Activated CD8-positive, alpha-beta T cell treated with anti-CD3 and anti-CD28 coated beads, Interleukin-2, amount 10 ng/mL, durations not matched to agents 7 days and 5 days (primary cell): ENCODE measurements around the gene GRAP2. TPM values are rescaled to one million over a fixed set of nuclear protein-coding genes. Genes with fewer than 3 reads are reported as not detected.
"Not testable (repeated sequence)": the region's sequence is repeated elsewhere in the genome, so short reads cannot be mapped to it uniquely, and the experiment has no call there.

Experiments
- ATAC-seq: fragments of 150-1000 bp; cut with Tn5 transposase; one replicate; pipeline ENCODE4 v1.10.0; 2021; ENCODE audit warnings: moderate library complexity
- CTCF ChIA-PET: fragments of 350-600 bp; sonication (Branson Sonifier 250); formaldehyde crosslinking; loops from one replicate; lab custom pipeline; 2021; ENCODE audit warnings: antibody characterized with exemption; lab: Charles Lee
- POLR2A ChIA-PET: fragments of 350-600 bp; sonication (Branson Sonifier 250); formaldehyde crosslinking; loops from one replicate; lab custom pipeline; 2021; ENCODE audit warnings: antibody characterized with exemption; lab: Charles Lee
- DNase-seq: peaks from one replicate; pipeline ENCODE4 v3.0.0-alpha.2; 2020
- H3K27ac Mint-ChIP-seq: one replicate; pipeline ENCODE4 v1.8.0; 2021; ENCODE audit warnings: mild to moderate bottlenecking, mixed read lengths
- H3K27me3 Mint-ChIP-seq: one replicate; pipeline ENCODE4 v1.8.0; 2021; ENCODE audit warnings: low read depth, mixed read lengths
- H3K36me3 Mint-ChIP-seq: one replicate; pipeline ENCODE4 v1.8.0; 2021; ENCODE audit warnings: low read depth, mixed read lengths
- H3K4me1 Mint-ChIP-seq: one replicate; pipeline ENCODE4 v1.8.0; 2021; ENCODE audit warnings: low read depth, mixed read lengths
- H3K4me3 Mint-ChIP-seq: one replicate; pipeline ENCODE4 v1.8.0; 2021; ENCODE audit warnings: mild to moderate bottlenecking, mixed read lengths
- H3K9me3 Mint-ChIP-seq: one replicate; pipeline ENCODE4 v1.8.0; 2022; ENCODE audit warnings: mixed read lengths; ENCODE audit not compliant: insufficient read depth
- total RNA-seq, 2 experiments: library from RNA; stranded (reverse); gene quantifications; one replicate each; pipeline ENCODE4 v1.2.3, GENCODE V29; 2021

GRAP2 gene
- total RNA-seq, 2 experiments from 2014 or later: 235 to 239 TPM

GRCh38 chr22:39943953-39944872, 43.3 kb downstream of the GRAP2 start:
- DNase-seq (no peak), ATAC-seq (no peak)
- H3K9me3 Mint-ChIP-seq: no peaks in the 10 kb centered on the region
- H3K4me1 Mint-ChIP-seq: peaks cover 95% of the 10 kb centered on the region
- H3K36me3 Mint-ChIP-seq: peaks cover 78% of the 10 kb centered on the region
- H3K27me3 Mint-ChIP-seq: no peaks in the 10 kb centered on the region
- ChIA-PET POLR2A (interaction anchor here (0.8 to 2.7 kb wide), 4 partner anchors 8 to 33 kb away, joined by 3 to 12 read pairs (median 6); partner anchors contain the start of gene TMA7B), CTCF (interaction anchor here (0.7 to 7.2 kb wide), 15 partner anchors 8 to 410 kb away, joined by 3 to 79 read pairs (median 7); no protein-coding TSS in a partner anchor)
- H3K27ac Mint-ChIP-seq: peak overlapping the region; percentile 88
- peak overlapping the region; percentile 62 for H3K4me3 Mint-ChIP-seq

DNA sequence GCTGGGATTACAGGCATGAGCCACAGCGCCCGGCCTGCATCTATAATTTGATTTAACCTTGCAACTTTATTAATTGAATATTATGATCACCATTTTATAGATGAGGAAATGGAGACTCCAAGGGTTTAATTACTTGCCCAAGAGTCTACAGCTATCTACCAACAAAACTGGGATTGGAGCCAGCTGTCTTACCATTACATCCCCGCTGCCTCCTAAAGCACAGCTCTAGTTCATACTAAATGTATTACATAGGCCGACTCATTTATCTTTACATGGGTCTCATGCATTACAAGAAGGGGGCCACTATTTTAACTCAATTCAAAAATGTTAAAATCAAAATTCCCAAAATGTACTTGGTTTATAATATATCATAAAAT, 45.2 kb downstream of the GRAP2 start:
- Mint-ChIP-seq H3K9me3 (no peaks in the 10 kb centered on the region), H3K27me3 (no peaks in the 10 kb centered on the region), H3K4me3 (no peak overlapping the region), H3K36me3 (peaks cover 82% of the 10 kb centered on the region), H3K4me1 (peaks cover 98% of the 10 kb centered on the region), H3K27ac (no peak overlapping the region)
- DNase-seq (no peak), ATAC-seq (no peak)
- CTCF ChIA-PET: interaction anchor here (0.9 to 7.2 kb wide), 8 partner anchors 11 to 409 kb away, joined by 3 to 79 read pairs (median 4); no protein-coding TSS in a partner anchor
- POLR2A ChIA-PET: interaction anchor here (0.6 to 0.9 kb wide), 2 partner anchors 20 to 261 kb away, joined by 3 read pairs; no protein-coding TSS in a partner anchor

DNA sequence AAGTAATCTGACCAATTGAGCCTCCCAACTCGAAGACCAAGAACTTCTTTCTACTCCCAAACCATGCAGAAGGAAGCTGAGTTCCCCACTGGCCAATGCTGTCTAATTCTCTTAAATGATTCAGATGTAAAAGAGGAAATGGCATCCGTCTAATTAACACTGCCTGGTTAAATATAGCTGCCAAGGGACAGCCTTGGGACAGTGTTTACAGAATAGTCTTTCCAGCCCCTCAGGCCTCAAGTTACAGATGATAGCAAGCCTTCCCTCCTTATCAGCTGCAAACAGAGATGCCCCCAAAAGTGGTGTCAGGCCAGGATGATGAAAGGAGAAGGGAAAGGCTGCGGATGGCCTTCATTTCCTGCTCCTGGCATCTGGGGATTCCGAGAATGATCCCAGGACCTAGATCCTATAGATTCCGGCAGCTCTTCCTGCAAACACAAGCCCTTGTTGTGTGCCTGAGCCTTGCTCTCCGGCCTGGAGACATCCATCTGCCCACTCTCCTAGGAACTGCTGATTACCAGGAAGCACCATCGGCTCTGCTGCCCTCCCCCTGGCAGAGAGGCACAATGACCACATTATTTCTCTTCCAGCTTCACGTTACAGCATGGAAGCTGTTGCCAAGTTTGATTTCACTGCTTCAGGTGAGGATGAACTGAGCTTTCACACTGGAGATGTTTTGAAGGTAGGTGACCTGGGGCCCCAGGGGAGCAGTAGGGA, 45.8 kb downstream of the GRAP2 start:
- H3K36me3 Mint-ChIP-seq: peaks cover 84% of the 10 kb centered on the region
- H3K4me1 Mint-ChIP-seq: peaks cover 98% of the 10 kb centered on the region
- H3K9me3 Mint-ChIP-seq: no peaks in the 10 kb centered on the region
- no peak overlapping the region for H3K4me3 Mint-ChIP-seq
- ATAC-seq: no peak
- no peaks in the 10 kb centered on the region for H3K27me3 Mint-ChIP-seq
- no peak for DNase-seq
- ChIA-PET POLR2A (interaction anchor here (0.5 to 0.9 kb wide), 3 partner anchors 21 to 261 kb away, joined by 3 read pairs; no protein-coding TSS in a partner anchor), CTCF (interaction anchor here (1.2 to 7.2 kb wide), 6 partner anchors 11 to 78 kb away, joined by 3 to 79 read pairs (median 4); no protein-coding TSS in a partner anchor)
- H3K27ac Mint-ChIP-seq: peak overlapping the region; percentile 58

- Mint-ChIP-seq H3K36me3 (peaks cover 86% of the 10 kb centered on the region), H3K4me1 (peaks cover 98% of the 10 kb centered on the region), H3K4me3 (no peak overlapping the region), H3K9me3 (no peaks in the 10 kb centered on the region), H3K27ac (peak overlapping the region; percentile 58), H3K27me3 (no peaks in the 10 kb centered on the region)
- ChIA-PET POLR2A (interaction anchor here (0.5 to 1.0 kb wide), 2 partner anchors 23 to 232 kb away, joined by 3 to 6 read pairs; no protein-coding TSS in a partner anchor), CTCF (interaction anchor here (1.2 to 7.2 kb wide), 6 partner anchors 10 to 77 kb away, joined by 3 to 79 read pairs (median 4); no protein-coding TSS in a partner anchor)
- no peak for ATAC-seq
- no peak for DNase-seq
Observed at GRCh38 chr22:39947220-39948216, 46.6 kb downstream of the GRAP2 start.

DNA sequence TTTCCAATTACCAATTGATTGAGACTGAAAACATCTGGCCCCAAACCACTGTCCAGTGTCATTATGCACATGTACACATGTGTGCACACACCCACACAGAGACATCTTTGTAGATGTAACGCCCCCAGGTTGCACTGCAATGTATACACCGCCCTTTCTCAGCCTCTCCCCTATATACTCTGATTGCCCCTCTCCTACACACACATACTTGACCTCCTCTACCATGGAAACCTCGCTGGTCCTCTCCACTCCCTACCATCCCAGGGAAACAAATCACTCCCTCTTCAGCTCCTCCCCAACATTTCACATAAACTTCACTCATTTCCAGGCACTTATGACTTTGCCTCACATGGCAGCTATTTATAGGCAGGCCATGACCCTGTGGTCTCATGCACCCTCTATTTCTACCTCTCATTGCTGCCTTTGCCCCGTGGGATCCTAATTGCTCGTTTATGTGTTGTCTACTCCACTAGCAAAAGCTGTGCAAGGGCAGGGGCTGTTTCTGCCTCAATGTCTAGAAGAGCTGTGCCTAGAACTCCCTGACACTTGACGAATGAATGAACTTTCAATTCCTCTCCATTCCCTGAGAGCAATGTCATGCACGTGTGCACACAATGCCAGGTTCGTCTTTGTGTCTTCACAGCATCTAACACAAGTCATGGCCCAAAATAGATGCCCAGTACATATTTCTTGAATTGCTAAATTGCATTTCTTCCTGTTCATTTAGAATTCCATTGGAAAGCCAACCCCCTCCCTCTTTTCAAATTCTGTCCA, 49.3 kb downstream of the GRAP2 start:
- POLR2A ChIA-PET: interaction anchor here (0.9 to 1.9 kb wide), 2 partner anchors 25 to 49 kb away, joined by 3 to 4 read pairs; partner anchors contain the start of gene GRAP2
- H3K36me3 Mint-ChIP-seq: peaks cover 88% of the 10 kb centered on the region
- no peak for ATAC-seq
- H3K27ac Mint-ChIP-seq: peak overlapping the region; percentile 76
- H3K9me3 Mint-ChIP-seq: no peaks in the 10 kb centered on the region
- DNase-seq: no peak
- CTCF ChIA-PET: interaction anchor here (0.8 to 5.0 kb wide), 10 partner anchors 7 to 456 kb away, joined by 3 to 41 read pairs (median 8); partner anchors contain the start of gene TMA7B
- H3K4me1 Mint-ChIP-seq: peaks cover 98% of the 10 kb centered on the region
- H3K27me3 Mint-ChIP-seq: no peaks in the 10 kb centered on the region
- no peak overlapping the region for H3K4me3 Mint-ChIP-seq

GRCh38 chr22:39951603-39952293, 50.9 kb downstream of the GRAP2 start:
- Mint-ChIP-seq H3K4me3 (peak overlapping the region; percentile 37), H3K36me3 (peaks cover 94% of the 10 kb centered on the region), H3K4me1 (peaks cover 100% of the 10 kb centered on the region), H3K27ac (peak overlapping the region; percentile 76)
- ChIA-PET POLR2A (interaction anchor here (0.7 to 2.4 kb wide), 7 partner anchors 9 to 429 kb away, joined by 3 to 12 read pairs (median 4); no protein-coding TSS in a partner anchor), CTCF (interaction anchor here (1.0 to 5.0 kb wide), 11 partner anchors 9 to 458 kb away, joined by 3 to 41 read pairs (median 4); no protein-coding TSS in a partner anchor)
- peak; percentile 70 for ATAC-seq
- H3K27me3 Mint-ChIP-seq, H3K9me3 Mint-ChIP-seq: not testable (repeated sequence)
- peak; percentile 57 for DNase-seq

- peaks cover 94% of the 10 kb centered on the region for H3K36me3 Mint-ChIP-seq
- DNase-seq: no peak
- H3K4me3 Mint-ChIP-seq: peak overlapping the region; percentile 37
Observed at GRCh38 chr22:39952347-39952746, 51.5 kb downstream of the GRAP2 start.

GRCh38 chr22:39953101-39953500, 52.2 kb downstream of the GRAP2 start:
- POLR2A ChIA-PET: interaction anchor here (1.5 to 2.4 kb wide), 2 partner anchors 9 to 11 kb away, joined by 4 to 12 read pairs; no protein-coding TSS in a partner anchor

More at GRCh38 chr22:39952347-39952746, 51.5 kb downstream of the GRAP2 start:
- ChIA-PET POLR2A (interaction anchor here (0.7 to 2.4 kb wide), 6 partner anchors 10 to 429 kb away, joined by 3 to 12 read pairs (median 4); no protein-coding TSS in a partner anchor), CTCF (interaction anchor here (0.8 to 5.0 kb wide), 10 partner anchors 9 to 458 kb away, joined by 3 to 41 read pairs (median 4); partner anchors contain the start of gene TNRC6B)
- peak overlapping the region; percentile 76 for H3K27ac Mint-ChIP-seq
- no peaks in the 10 kb centered on the region for H3K27me3 Mint-ChIP-seq
- peaks cover 100% of the 10 kb centered on the region for H3K4me1 Mint-ChIP-seq
- no peak for ATAC-seq
- H3K9me3 Mint-ChIP-seq: no peaks in the 10 kb centered on the region

GRCh38 chr22:39954584-39955055, 53.7 kb downstream of the GRAP2 start:
- ATAC-seq (peak; percentile 9), DNase-seq (no peak)
- H3K27me3 Mint-ChIP-seq: no peaks in the 10 kb centered on the region
- POLR2A ChIA-PET: no interaction called here
- H3K9me3 Mint-ChIP-seq: no peaks in the 10 kb centered on the region
- H3K36me3 Mint-ChIP-seq: peaks cover 95% of the 10 kb centered on the region
- CTCF ChIA-PET: interaction anchor here (5.0 kb wide), 1 partner anchor 12 kb away, joined by 41 read pairs; no protein-coding TSS in a partner anchor
- H3K4me3 Mint-ChIP-seq: no peak overlapping the region
- peaks cover 98% of the 10 kb centered on the region for H3K4me1 Mint-ChIP-seq
- H3K27ac Mint-ChIP-seq: peak overlapping the region; percentile 21

More at GRCh38 chr22:39953101-39953500, 52.2 kb downstream of the GRAP2 start:
- peaks cover 95% of the 10 kb centered on the region for H3K36me3 Mint-ChIP-seq
- peak overlapping the region; percentile 10 for H3K4me3 Mint-ChIP-seq
- peak overlapping the region; percentile 76 for H3K27ac Mint-ChIP-seq
- H3K27me3 Mint-ChIP-seq: no peaks in the 10 kb centered on the region
- no peak for DNase-seq
- CTCF ChIA-PET: interaction anchor here (0.8 to 5.0 kb wide), 5 partner anchors 10 to 224 kb away, joined by 3 to 41 read pairs (median 4); partner anchors contain the start of gene TNRC6B
- no peaks in the 10 kb centered on the region for H3K9me3 Mint-ChIP-seq
- H3K4me1 Mint-ChIP-seq: peaks cover 98% of the 10 kb centered on the region
- ATAC-seq: no peak
